Osteocyte (in vitro differentiated cells): ENCODE results near the gene SCN3B. TPM values are rescaled to one million over a fixed set of nuclear protein-coding genes. Genes with fewer than 3 reads are reported as not detected.

Experiments
- DNase-seq: peaks from one replicate; pipeline ENCODE4 v3.0.0; 2021; ENCODE audit warnings: mixed read lengths; ENCODE audit not compliant: unreplicated experiment; ENCODE audit errors: extremely low spot score
- H3K27ac Mint-ChIP-seq: one replicate; pipeline ENCODE4 v1.8.0; 2021; ENCODE audit warnings: mild to moderate bottlenecking, mixed read lengths; ENCODE audit not compliant: unreplicated experiment
- H3K27me3 Mint-ChIP-seq: one replicate; pipeline ENCODE4 v1.8.0; 2021; ENCODE audit warnings: mixed read lengths; ENCODE audit not compliant: unreplicated experiment
- H3K36me3 Mint-ChIP-seq: one replicate; pipeline ENCODE4 v1.8.0; 2021; ENCODE audit warnings: mixed read lengths; ENCODE audit not compliant: unreplicated experiment
- H3K4me1 Mint-ChIP-seq: one replicate; pipeline ENCODE4 v1.8.0; 2021; ENCODE audit warnings: mixed read lengths; ENCODE audit not compliant: unreplicated experiment
- H3K4me3 Mint-ChIP-seq: one replicate; pipeline ENCODE4 v1.8.0; 2021; ENCODE audit warnings: mild to moderate bottlenecking, moderate library complexity, mixed read lengths; ENCODE audit not compliant: unreplicated experiment
- H3K9me3 Mint-ChIP-seq: one replicate; pipeline ENCODE4 v1.8.0; 2021; ENCODE audit warnings: mixed read lengths; ENCODE audit not compliant: unreplicated experiment
- CTCF ChIP-seq: fragments of 200-600 bp; sonication (generic); IDR thresholded peaks from 2 replicates; pipeline ENCODE4 v1.5.0; 2021; ENCODE audit warnings: antibody characterized with exemption, mild to moderate bottlenecking, moderate library complexity
- long read RNA-seq: library from polyadenylated mRNA; unstranded; transcript quantifications from one replicate; pipeline ENCODE4 v2.0.0, GENCODE V29; 2021
- total RNA-seq: library from RNA; stranded (reverse); gene quantifications from 2 replicates; pipeline ENCODE4 v1.2.1, GENCODE V29; 2021

Gene SCN3B
- total RNA-seq, result not detected in 2 replicates
- long read RNA-seq, result 0 reads

- peak; percentile 85 for DNase-seq
Observed at GRCh38 chr11:123654566-123655081, at the start of gene SCN3B. Gene SCN3B (minus strand): TSS chr11:123654624. CDS start chr11:123653801, 823 bp downstream.

GRCh38 chr11:123702696-123703095, 48.3 kb upstream of the SCN3B start:
- no peak for DNase-seq
- Mint-ChIP-seq H3K4me3 (no peak overlapping the region), H3K36me3 (no peaks in the 10 kb centered on the region), H3K9me3 (no peaks in the 10 kb centered on the region), H3K27me3 (peaks cover 14% of the 10 kb centered on the region), H3K27ac (no peak overlapping the region), H3K4me1 (no peaks in the 10 kb centered on the region)
- TF ChIP-seq CTCF, result no peak

More at GRCh38 chr11:123654566-123655081, at the start of gene SCN3B:
- peak within 1 kb of the TSS; percentile 73 for H3K4me3 Mint-ChIP-seq
- H3K36me3 Mint-ChIP-seq, result no peaks in the 10 kb centered on the region
- H3K27ac Mint-ChIP-seq, result no peak within 1 kb of the TSS
- H3K9me3 Mint-ChIP-seq, result no peaks in the 10 kb centered on the region
- H3K4me1 Mint-ChIP-seq, result peaks cover 11% of the 10 kb centered on the region
- peaks cover 38% of the 10 kb centered on the region for H3K27me3 Mint-ChIP-seq
- no peak for TF ChIP-seq CTCF

- Mint-ChIP-seq H3K27ac (no peak overlapping the region), H3K9me3 (no peaks in the 10 kb centered on the region), H3K36me3 (no peaks in the 10 kb centered on the region), H3K4me1 (no peaks in the 10 kb centered on the region), H3K4me3 (no peak overlapping the region), H3K27me3 (peaks cover 14% of the 10 kb centered on the region)
- DNase-seq, result no peak
- TF ChIP-seq CTCF, result no peak
Observed at GRCh38 chr11:123702139-123702538, 47.7 kb upstream of the SCN3B start.

GRCh38 chr11:123700772-123701171, 46.3 kb upstream of the SCN3B start:
- no peaks in the 10 kb centered on the region for H3K36me3 Mint-ChIP-seq
- TF ChIP-seq CTCF, result no peak
- H3K4me1 Mint-ChIP-seq, result no peaks in the 10 kb centered on the region
- H3K4me3 Mint-ChIP-seq, result no peak overlapping the region
- peaks cover 14% of the 10 kb centered on the region for H3K27me3 Mint-ChIP-seq
- H3K9me3 Mint-ChIP-seq, result no peaks in the 10 kb centered on the region
- no peak overlapping the region for H3K27ac Mint-ChIP-seq
- no peak for DNase-seq

- no peak for DNase-seq
- no peak overlapping the region for H3K27ac Mint-ChIP-seq
- no peak overlapping the region for H3K4me3 Mint-ChIP-seq
- no peaks in the 10 kb centered on the region for H3K36me3 Mint-ChIP-seq
- no peaks in the 10 kb centered on the region for H3K4me1 Mint-ChIP-seq
- no peak for TF ChIP-seq CTCF
- peaks cover 23% of the 10 kb centered on the region for H3K27me3 Mint-ChIP-seq
- no peaks in the 10 kb centered on the region for H3K9me3 Mint-ChIP-seq
Observed at GRCh38 chr11:123698546-123699127, 44.2 kb upstream of the SCN3B start.
